DND-41 (cell line): Measurements from ENCODE around the gene BLM.

Source experiments
- ATAC-seq: fragments of 200-7000 bp; cut with Tn5 transposase; 3 replicates; pipeline ENCODE4 v1.9.1; 2021; ENCODE audit warnings: low read depth; ENCODE audit not compliant: insufficient read depth
- DNase-seq: peaks from one replicate; pipeline ENCODE4 v3.0.0-alpha.2; 2020
- H2AFZ ChIP-seq: 2 replicates; pipeline ENCODE4 v1.6.0; 2012; ENCODE audit warnings: low read depth, low read length
- H3K27ac ChIP-seq: 2 replicates; pipeline ENCODE4 v1.5.1; 2012; ENCODE audit warnings: low read length, inconsistent platforms
- H3K27me3 ChIP-seq: fragments of 200-600 bp; sonication (generic); 2 replicates; pipeline ENCODE4 v1.6.0; 2012; ENCODE audit warnings: low read length, mild to moderate bottlenecking, inconsistent platforms; ENCODE audit not compliant: insufficient read depth, poor library complexity
- H3K36me3 ChIP-seq: 2 replicates; pipeline ENCODE4 v1.5.1; 2012; ENCODE audit warnings: low read length, inconsistent platforms; ENCODE audit not compliant: insufficient read depth
- H3K4me1 ChIP-seq: 2 replicates; pipeline ENCODE4 v1.5.1; 2012; ENCODE audit warnings: mild to moderate bottlenecking, low read length; ENCODE audit not compliant: insufficient read depth
- H3K4me2 ChIP-seq: 2 replicates; pipeline ENCODE4 v1.6.0; 2012; ENCODE audit warnings: mild to moderate bottlenecking, moderate library complexity, low read length, inconsistent platforms; ENCODE audit not compliant: insufficient read depth
- H3K4me3 ChIP-seq, 2 experiments: fragments of 200-600 bp in 1 of 2; shearing (Covaris generic) in 1 of 2; 2 replicates each; pipeline ENCODE4 v1.5.1; 2012 to 2016; ENCODE audit warnings: inconsistent platforms in 2 of 2, low read length in 2 of 2, mild to moderate bottlenecking in 2 of 2, low read depth in 1 of 2, moderate library complexity in 1 of 2
- H3K79me2 ChIP-seq: 2 replicates; pipeline ENCODE4 v1.6.0; 2012; ENCODE audit warnings: low read length, inconsistent platforms; ENCODE audit not compliant: insufficient read depth
- H3K9ac ChIP-seq: 2 replicates; pipeline ENCODE4 v1.6.0; 2012; ENCODE audit warnings: low read depth, mild to moderate bottlenecking, inconsistent platforms, low read length, moderate library complexity
- H3K9me3 ChIP-seq: 2 replicates; pipeline ENCODE4 v1.5.1; 2012; ENCODE audit warnings: low read length, moderate library complexity, mild to moderate bottlenecking, inconsistent platforms; ENCODE audit not compliant: insufficient read depth, severe bottlenecking
- H4K20me1 ChIP-seq: 2 replicates; pipeline ENCODE4 v1.6.0; 2012; ENCODE audit warnings: low read length; ENCODE audit not compliant: insufficient read depth
- CTCF ChIP-seq: IDR thresholded peaks from 2 replicates; pipeline ENCODE4 v1.5.1; 2012; ENCODE audit warnings: borderline replicate concordance, low read length, moderate library complexity, mild to moderate bottlenecking; ENCODE audit not compliant: poor library complexity, severe bottlenecking; ENCODE audit errors: extremely low read depth
- EZH2 ChIP-seq: IDR thresholded peaks from 3 replicates; pipeline ENCODE4 v1.6.1; 2012; ENCODE audit warnings: borderline replicate concordance, low read depth, mild to moderate bottlenecking, moderate library complexity, low read length, inconsistent platforms; ENCODE audit not compliant: severe bottlenecking

BLM gene

DNA sequence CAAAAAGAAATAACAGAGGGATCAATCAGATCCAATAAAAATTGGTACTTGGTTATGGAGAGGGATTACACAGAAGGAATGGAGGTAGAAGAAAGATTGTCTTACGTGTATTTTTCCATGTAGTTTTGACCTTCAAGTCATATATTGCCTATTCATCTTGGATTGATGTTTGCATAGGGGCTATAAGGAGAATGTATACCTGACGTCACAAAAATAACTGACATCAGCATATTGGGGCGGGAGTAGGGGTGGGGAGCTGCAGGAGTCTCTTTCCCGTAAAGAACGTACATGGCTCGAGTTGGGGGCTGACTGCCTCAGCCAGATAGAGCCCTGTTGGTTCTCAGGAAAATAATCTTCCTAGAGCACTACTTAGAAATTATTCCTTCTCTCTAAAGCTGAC, 145.3 kb downstream of the BLM start:
- H3K4me1 ChIP-seq: no peaks in the 10 kb centered on the region
- DNase-seq (no peak), ATAC-seq (no peak)
- TF ChIP-seq CTCF (no peak), EZH2 (no peak)
- H3K9ac ChIP-seq: no peak overlapping the region
- no peaks in the 10 kb centered on the region for H3K79me2 ChIP-seq
- no peaks in the 10 kb centered on the region for H4K20me1 ChIP-seq
- H3K36me3 ChIP-seq: no peaks in the 10 kb centered on the region
- no peaks in the 10 kb centered on the region for H3K9me3 ChIP-seq
- H3K27me3 ChIP-seq: no peaks in the 10 kb centered on the region
- H3K27ac ChIP-seq: no peak overlapping the region
- no peak overlapping the region for H3K4me2 ChIP-seq
- H3K4me3 ChIP-seq: no peak overlapping the region
- H2AFZ ChIP-seq: no peak overlapping the region

GRCh38 chr15:90862964-90863778, 146.0 kb downstream of the BLM start:
- H3K4me1 ChIP-seq: no peaks in the 10 kb centered on the region
- no peak overlapping the region for H2AFZ ChIP-seq
- no peaks in the 10 kb centered on the region for H4K20me1 ChIP-seq
- no peak overlapping the region for H3K4me2 ChIP-seq
- H3K9me3 ChIP-seq: no peaks in the 10 kb centered on the region
- H3K4me3 ChIP-seq: no peak overlapping the region
- TF ChIP-seq EZH2 (no peak), CTCF (no peak)
- no peaks in the 10 kb centered on the region for H3K27me3 ChIP-seq
- H3K79me2 ChIP-seq: no peaks in the 10 kb centered on the region
- DNase-seq: no peak
- no peak for ATAC-seq
- no peaks in the 10 kb centered on the region for H3K36me3 ChIP-seq
- H3K9ac ChIP-seq: no peak overlapping the region
- no peak overlapping the region for H3K27ac ChIP-seq

DNA sequence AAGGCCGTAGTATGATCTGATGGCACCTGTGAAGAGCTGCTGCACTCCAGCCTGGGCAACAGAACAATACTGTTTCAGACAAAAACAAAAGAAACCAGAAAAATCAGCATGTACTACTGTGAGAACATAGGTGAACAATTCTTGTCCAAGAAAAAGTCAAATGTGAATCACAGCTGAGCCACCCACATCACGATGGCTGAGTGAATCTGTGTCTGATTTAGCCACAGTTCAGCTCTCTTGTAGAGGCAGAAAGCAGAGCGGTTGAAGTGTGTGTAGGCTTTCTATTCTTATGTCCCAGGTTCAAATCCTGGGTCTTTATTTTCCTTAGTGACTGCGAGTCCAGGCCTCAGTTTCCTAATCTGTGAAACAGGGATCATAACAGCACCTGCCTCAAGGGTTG, 146.8 kb downstream of the BLM start:
- no peak for DNase-seq
- Histone ChIP-seq H3K4me1 (peaks cover 4% of the 10 kb centered on the region), H3K36me3 (no peaks in the 10 kb centered on the region), H3K9ac (no peak overlapping the region), H3K27ac (no peak overlapping the region), H4K20me1 (no peaks in the 10 kb centered on the region), H2AFZ (no peak overlapping the region), H3K4me3 (no peak overlapping the region), H3K9me3 (no peaks in the 10 kb centered on the region), H3K79me2 (no peaks in the 10 kb centered on the region), H3K4me2 (no peak overlapping the region), H3K27me3 (no peaks in the 10 kb centered on the region)
- TF ChIP-seq CTCF (no peak), EZH2 (no peak)
- ATAC-seq: no peak
